OCI-LY3 (cell line): Measurements from ENCODE around the gene TEX36.

ENCODE experiments used
- CTCF ChIP-seq: fragments of 200-600, 300-600 bp; sonication (generic); IDR thresholded peaks from 2 replicates; pipeline ENCODE4 v1.5.1; 2014; ENCODE audit warnings: antibody characterized with exemption, low read length, low read depth
- EZH2phosphoT487 ChIP-seq: fragments of 200-600 bp; shearing (Covaris generic); IDR thresholded peaks from 2 replicates; pipeline ENCODE4 v1.6.1; 2018; ENCODE audit warnings: antibody characterized with exemption, mixed run types, low read depth

GRCh38 chr10:125700355-125700911, 17.5 kb upstream of the TEX36 start:
- TF ChIP-seq CTCF (peak; percentile 17; the same call in 1 of the 2 replicates), EZH2phosphoT487 (no peak)
